Stomach (tissue), 9 donors: Measurements from ENCODE around the gene PKP4. TPM values are rescaled to one million over a fixed set of nuclear protein-coding genes. Genes with fewer than 3 reads are reported as not detected.

Experiments used
- DNase-seq, 2 donors: peaks; one replicate each; pipeline versions ENCODE4 v3.0.0 to v3.0.0-alpha.2; 2013 to 2019
- H3K27ac ChIP-seq, 5 donors: fragments of 200-600 bp in 4 of 5; sonication (generic) in 4 of 5; one replicate each; pipeline ENCODE4 v1.5.1; 2013 to 2019; ENCODE audit warnings: mild to moderate bottlenecking in 1 of 5, moderate library complexity in 1 of 5
- H3K27me3 ChIP-seq, 3 donors: fragments of 200-600 bp; sonication (generic); one replicate each; pipeline ENCODE4 v1.5.1; 2017 to 2019; ENCODE audit warnings: mixed run types in 1 of 3
- H3K36me3 ChIP-seq, 4 donors: fragments of 200-600 bp; sonication (generic); 1 replicate in 3 of 4; 2 replicates in 1 of 4; pipeline ENCODE4 v1.5.1; 2016 to 2019
- H3K4me1 ChIP-seq, 4 donors: fragments of 200-600 bp; sonication (generic); one replicate each; pipeline ENCODE4 v1.5.1; 2016 to 2019
- H3K4me3 ChIP-seq, 4 donors: fragments of 200-600 bp; sonication (generic) in 3 of 4; one replicate each; pipeline ENCODE4 v1.5.1; 2016 to 2019; ENCODE audit warnings: mild to moderate bottlenecking in 1 of 4
- H3K9me3 ChIP-seq, 4 donors: fragments of 200-600 bp; sonication (generic); one replicate each; pipeline ENCODE4 v1.5.1; 2016 to 2019
- EP300 ChIP-seq: sonication (generic); formaldehyde crosslinking; IDR thresholded peaks from one replicate; pipeline ENCODE4 v1.6.1; 2017; ENCODE audit warnings: antibody characterized with exemption
- POLR2A ChIP-seq, 4 donors: fragments of 450-650 bp; IDR thresholded peaks; one replicate each; pipeline ENCODE4 v1.6.1; 2016; ENCODE audit warnings: antibody characterized with exemption in 4 of 4, control low read depth in 2 of 4, mild to moderate bottlenecking in 1 of 4, moderate library complexity in 1 of 4
- POLR2AphosphoS5 ChIP-seq, 3 donors: sonication (generic); formaldehyde crosslinking; IDR thresholded peaks; one replicate each; pipeline ENCODE4 v1.6.1; 2016; ENCODE audit warnings: antibody characterized with exemption in 3 of 3
- WGBS, 5 donors: extraction: QIAGEN DNeasy Blood & Tissue Kit in 3 of 5; methylation state at CpG; one replicate each; pipeline versions ENCODE4 v1.1.5 to v1.1.7; 2013 to 2018; 5-methylcytosine and 5-hydroxymethylcytosine counted together
- intact Hi-C: fragments of 100-400 bp; cut with DNase I; formaldehyde crosslinking; loops from one replicate; pipeline ENCODE4 v1.15.1; 2023; ENCODE audit warnings: low total_unique reads
- polyA plus RNA-seq, 3 donors: library from polyadenylated mRNA; stranded (reverse); fragments of 200-250 nt; gene quantifications; one replicate each; pipeline ENCODE4 v1.2.3, GENCODE V29; 2013
- total RNA-seq, 5 donors: library from RNA; depleted of rRNA; stranded (reverse); fragments of >200 nt; gene quantifications; one replicate each; pipeline versions ENCODE4 v1.1.0 to v1.2.3, GENCODE V29; 2014 to 2016
- TF ChIP-seq, protein P1 (sequence below), 7 experiments: fragments of 450-650 bp in 4 of 7; fragments of 200-600 bp in 3 of 7; sonication (generic) in 3 of 7; IDR thresholded peaks; one replicate each; pipeline ENCODE4 v1.5.1; 2016 to 2019; ENCODE audit warnings: antibody characterized with exemption in 7 of 7, control low read depth in 2 of 7, mild to moderate bottlenecking in 1 of 7
- donor health status: healthy with polysubstance abuse.
- donor health status: Bipolar disorder and iron deficiency.
- donor health status: healthy.

The PKP4 gene
- total and polyA plus RNA-seq, 8 donors: 20.5 to 223 (median 75.8) TPM

- intact Hi-C loops: no loop called here
- H3K27ac ChIP-seq: no peak overlapping the region
- peaks cover 14 to 63% (median 52%) of the 10 kb centered on the region in 4 donors for H3K36me3 ChIP-seq
- TF ChIP-seq EP300 (no peak), POLR2A (IDR thresholded peaks at IDR 0.05) (no peak), POLR2AphosphoS5 (IDR thresholded peaks at IDR 0.05) (no peak)
- peaks cover 0 to 3% (median under 1%) of the 10 kb centered on the region in 4 donors for H3K4me1 ChIP-seq
- WGBS, 5 donors: 92 to 99% (median 96%) methylated on average over 3 of the region's 3 CpGs
- DNase-seq: no peak
- no peak overlapping the region for H3K4me3 ChIP-seq
- H3K9me3 ChIP-seq: no peaks in the 10 kb centered on the region
- H3K27me3 ChIP-seq: no peaks in the 10 kb centered on the region
Observed at GRCh38 chr2:158624071-158624667, 167.4 kb downstream of the PKP4 start.

DNA sequence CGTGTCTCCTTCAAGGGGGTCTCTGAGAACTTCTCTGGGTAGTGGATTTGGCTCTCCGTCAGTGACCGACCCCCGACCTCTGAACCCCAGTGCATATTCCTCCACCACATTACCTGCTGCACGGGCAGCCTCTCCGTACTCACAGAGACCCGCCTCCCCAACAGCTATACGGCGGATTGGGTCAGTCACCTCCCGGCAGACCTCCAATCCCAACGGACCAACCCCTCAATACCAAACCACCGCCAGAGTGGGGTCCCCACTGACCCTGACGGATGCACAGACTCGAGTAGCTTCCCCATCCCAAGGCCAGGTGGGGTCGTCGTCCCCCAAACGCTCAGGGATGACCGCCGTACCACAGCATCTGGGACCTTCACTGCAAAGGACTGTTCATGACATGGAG is 168.2 kb downstream of the PKP4 start:
- H3K9me3 ChIP-seq: no peaks in the 10 kb centered on the region
- no peak for DNase-seq
- H3K27me3 ChIP-seq: no peaks in the 10 kb centered on the region
- no peak for TF ChIP-seq EP300
- no peak overlapping the region for H3K27ac ChIP-seq
- WGBS, 5 donors: 95 to 97% (median 97%) methylated on average over 12 to 19 of the region's 19 CpGs
- no peak overlapping the region for H3K4me3 ChIP-seq
- intact Hi-C loops: no loop called here
- H3K36me3 ChIP-seq: peaks cover 14 to 70% (median 52%) of the 10 kb centered on the region in 4 donors
- no peaks in the 10 kb centered on the region for H3K4me1 ChIP-seq

DNA sequence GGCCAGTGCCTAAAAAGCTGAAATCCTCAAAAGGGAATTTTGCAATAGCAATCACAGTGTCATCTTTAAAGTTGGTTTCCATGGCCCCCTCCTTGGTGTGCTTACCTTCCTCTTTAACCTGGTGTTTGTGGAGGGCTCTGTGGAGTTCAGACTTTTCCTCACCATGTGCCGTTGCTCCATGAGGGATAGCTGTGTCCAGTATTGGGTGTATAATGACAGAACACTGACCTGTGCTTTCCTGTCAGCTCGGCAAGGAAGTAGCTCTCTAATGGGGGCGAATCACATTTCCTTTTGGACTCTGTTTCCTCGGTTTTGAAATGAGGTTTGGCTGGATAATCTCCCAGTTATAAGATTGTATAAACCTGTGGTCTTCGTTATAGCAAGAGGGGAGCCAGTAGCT is 172.4 kb downstream of the PKP4 start:
- intact Hi-C loops: no loop called here
- DNase-seq: no peak
- WGBS, 5 donors: 75 to 85% (median 83%) methylated on average over 5 of the region's 5 CpGs
- H3K9me3 ChIP-seq: no peaks in the 10 kb centered on the region
- no peaks in the 10 kb centered on the region for H3K4me1 ChIP-seq
- H3K27ac ChIP-seq: no peak overlapping the region
- peaks cover 17 to 67% (median 51%) of the 10 kb centered on the region in 4 donors for H3K36me3 ChIP-seq
- TF ChIP-seq, protein P1, sequence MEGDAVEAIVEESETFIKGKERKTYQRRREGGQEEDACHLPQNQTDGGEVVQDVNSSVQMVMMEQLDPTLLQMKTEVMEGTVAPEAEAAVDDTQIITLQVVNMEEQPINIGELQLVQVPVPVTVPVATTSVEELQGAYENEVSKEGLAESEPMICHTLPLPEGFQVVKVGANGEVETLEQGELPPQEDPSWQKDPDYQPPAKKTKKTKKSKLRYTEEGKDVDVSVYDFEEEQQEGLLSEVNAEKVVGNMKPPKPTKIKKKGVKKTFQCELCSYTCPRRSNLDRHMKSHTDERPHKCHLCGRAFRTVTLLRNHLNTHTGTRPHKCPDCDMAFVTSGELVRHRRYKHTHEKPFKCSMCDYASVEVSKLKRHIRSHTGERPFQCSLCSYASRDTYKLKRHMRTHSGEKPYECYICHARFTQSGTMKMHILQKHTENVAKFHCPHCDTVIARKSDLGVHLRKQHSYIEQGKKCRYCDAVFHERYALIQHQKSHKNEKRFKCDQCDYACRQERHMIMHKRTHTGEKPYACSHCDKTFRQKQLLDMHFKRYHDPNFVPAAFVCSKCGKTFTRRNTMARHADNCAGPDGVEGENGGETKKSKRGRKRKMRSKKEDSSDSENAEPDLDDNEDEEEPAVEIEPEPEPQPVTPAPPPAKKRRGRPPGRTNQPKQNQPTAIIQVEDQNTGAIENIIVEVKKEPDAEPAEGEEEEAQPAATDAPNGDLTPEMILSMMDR (IDR thresholded peaks at IDR 0.05): no peak
- TF ChIP-seq POLR2A (IDR thresholded peaks at IDR 0.05) (no peak), POLR2AphosphoS5 (IDR thresholded peaks at IDR 0.05) (no peak), EP300 (no peak)
- no peaks in the 10 kb centered on the region for H3K27me3 ChIP-seq
- H3K4me3 ChIP-seq: no peak overlapping the region

DNA sequence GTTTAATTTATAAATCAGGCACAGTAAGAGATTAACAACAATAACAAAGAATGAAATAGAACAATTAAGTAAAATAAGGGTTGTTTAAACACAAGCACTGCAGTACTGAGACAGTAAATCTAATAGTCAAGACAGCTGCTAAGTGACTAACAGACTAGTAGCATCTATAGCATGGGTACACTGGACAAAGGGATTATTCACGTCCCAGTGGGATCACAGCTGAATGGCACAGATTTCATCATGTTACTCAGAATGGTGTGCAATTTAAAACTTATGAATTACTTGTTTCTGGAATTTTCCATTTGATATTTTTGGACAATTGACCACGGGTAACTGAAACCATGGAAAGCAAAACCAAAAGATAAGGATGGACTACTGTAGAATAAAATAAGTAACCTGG is 176.5 kb downstream of the PKP4 start:
- Histone ChIP-seq H3K36me3 (peaks cover 11 to 53% (median 40%) of the 10 kb centered on the region in 4 donors), H3K27me3 (no peaks in the 10 kb centered on the region), H3K27ac (no peak overlapping the region), H3K9me3 (no peaks in the 10 kb centered on the region), H3K4me3 (no peak overlapping the region), H3K4me1 (peaks cover 0 to under 1% (median 0%) of the 10 kb centered on the region in 4 donors)
- intact Hi-C loops: no loop called here
- DNase-seq: no peak
- TF ChIP-seq EP300: no peak
- TF ChIP-seq POLR2A (IDR thresholded peaks at IDR 0.05): no peak
- no peak for TF ChIP-seq POLR2AphosphoS5 (IDR thresholded peaks at IDR 0.05)
- TF ChIP-seq, protein P1 (IDR thresholded peaks at IDR 0.05): no peak
- 91 to 96% (median 95%) methylated on average over 2 of the region's 2 CpGs for WGBS, 5 donors

- Histone ChIP-seq H3K27me3 (no peaks in the 10 kb centered on the region), H3K27ac (no peak overlapping the region), H3K4me1 (peaks cover 0 to 9% (median 4%) of the 10 kb centered on the region in 4 donors), H3K4me3 (no peak overlapping the region), H3K36me3 (peaks cover 11 to 50% (median 42%) of the 10 kb centered on the region in 4 donors), H3K9me3 (no peaks in the 10 kb centered on the region)
- TF ChIP-seq, protein P1 (IDR thresholded peaks at IDR 0.05): no peak
- TF ChIP-seq POLR2AphosphoS5 (IDR thresholded peaks at IDR 0.05) (no peak), EP300 (no peak), POLR2A (IDR thresholded peaks at IDR 0.05) (no peak)
- no peak for DNase-seq
- 87 to 95% (median 91%) methylated on average over 5 of the region's 5 CpGs for WGBS, 5 donors
- intact Hi-C loops: no loop called here
Observed at GRCh38 chr2:158634627-158635026, 177.9 kb downstream of the PKP4 start.
